GM21786 (cell line): ENCODE results near the gene ADAMTSL3.
A peak's percentile ranks its signal among the peaks of the same experiment; 100 is the strongest.
"Not testable (repeated sequence)": the region's sequence is repeated elsewhere in the genome, so short reads cannot be mapped to it uniquely, and the experiment has no call there.

Source experiments
- ATAC-seq: cut with Tn5 transposase; IDR thresholded peaks from one replicate; pipeline ENCODE4 v1.9.1; 2021; ENCODE audit not compliant: unreplicated experiment

ADAMTSL3 gene

DNA sequence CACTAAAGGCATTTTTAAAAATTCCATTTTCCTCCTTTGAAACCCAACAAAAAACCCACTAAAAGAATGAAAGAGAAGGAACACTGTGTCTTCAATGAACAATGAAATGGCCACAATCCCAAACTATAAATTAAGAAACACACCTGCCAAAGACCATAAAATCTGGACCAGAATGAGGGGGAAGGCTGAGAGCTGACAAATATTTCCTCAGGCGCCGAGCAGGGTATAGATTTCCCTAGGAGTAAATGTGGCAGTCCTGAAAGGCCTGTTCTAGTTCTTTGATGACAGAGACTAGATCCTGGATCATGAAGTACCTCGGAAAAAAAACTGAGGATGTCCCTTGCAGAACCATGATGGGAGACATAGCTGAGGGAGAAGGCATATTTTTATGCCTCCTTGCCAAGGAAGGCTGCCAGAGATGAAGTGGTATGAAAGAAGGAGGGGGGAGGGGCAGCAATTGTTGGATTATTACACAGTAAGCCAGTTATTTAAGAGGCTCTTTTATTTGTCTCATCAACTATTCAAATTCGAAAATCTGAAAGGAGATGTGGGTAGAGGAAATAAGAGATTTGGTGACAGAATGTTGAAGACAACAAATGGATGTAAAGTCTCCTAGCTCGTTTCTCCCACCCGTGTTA lies 306.4 kb downstream of the ADAMTSL3 start:
- no peak for ATAC-seq

DNA sequence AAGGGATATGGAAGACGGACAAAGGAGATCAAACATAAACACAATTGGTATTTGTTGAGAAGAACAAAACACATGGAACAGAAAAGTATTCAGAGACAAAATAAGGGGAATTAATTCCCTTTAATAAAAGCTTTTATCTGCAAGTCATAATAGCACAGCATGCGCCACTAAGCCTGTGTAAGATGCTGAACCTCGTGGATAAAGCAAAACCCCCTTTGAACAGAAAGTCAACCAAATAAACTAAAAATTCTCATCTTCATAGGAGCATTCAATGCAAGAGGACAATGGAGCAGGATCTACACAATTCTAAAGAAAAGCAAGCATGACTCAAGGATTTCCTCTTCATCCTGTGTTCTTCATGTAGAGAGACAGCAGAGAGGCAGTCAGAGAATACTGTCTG lies 307.4 kb downstream of the ADAMTSL3 start:
- no peak for ATAC-seq

DNA sequence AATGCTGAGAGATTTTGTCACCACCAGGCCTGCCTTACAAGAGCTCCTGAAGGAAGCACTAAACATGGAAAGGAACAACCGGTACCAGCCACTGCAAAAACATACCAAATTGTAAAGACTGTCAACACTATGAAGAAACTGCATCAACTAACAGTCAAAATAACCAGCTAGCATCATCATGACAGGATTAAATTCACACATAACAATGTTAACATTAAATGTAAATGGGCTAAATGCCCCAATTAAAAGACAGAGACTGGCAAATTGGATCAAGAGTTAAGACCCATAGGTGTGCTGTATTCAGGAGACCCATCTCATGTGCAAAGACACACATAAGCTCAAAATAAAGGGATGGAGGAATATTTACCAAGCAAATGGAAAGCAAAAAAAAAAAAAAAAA lies 311.0 kb downstream of the ADAMTSL3 start:
- not testable (repeated sequence) for ATAC-seq

- no peak for ATAC-seq
Measured at GRCh38 chr15:83970295-83970890, 316.5 kb downstream of the ADAMTSL3 start.

GRCh38 chr15:83971992-83972391 lies 318.1 kb downstream of the ADAMTSL3 start:
- ATAC-seq = no peak

GRCh38 chr15:83973816-83974215 lies 319.9 kb downstream of the ADAMTSL3 start:
- no peak for ATAC-seq

DNA sequence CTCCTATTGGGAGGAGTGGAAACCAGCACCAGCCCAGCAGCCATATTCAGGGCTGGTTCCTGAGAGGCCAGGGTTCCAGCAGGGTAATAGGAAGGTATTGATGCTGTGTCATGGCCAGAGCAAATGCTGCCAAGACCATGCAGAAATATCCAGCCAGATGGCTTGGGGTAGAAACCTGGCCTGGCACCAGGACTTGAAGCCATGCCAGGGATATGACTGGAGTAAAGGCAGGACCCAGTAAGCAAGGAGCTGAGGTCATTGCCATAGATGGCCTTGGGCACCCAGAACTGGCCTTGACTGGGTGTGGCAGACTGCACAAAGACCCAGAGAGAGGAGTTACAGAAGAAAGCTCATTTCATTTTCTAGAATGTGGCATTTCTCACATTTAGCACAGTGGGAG lies 324.1 kb downstream of the ADAMTSL3 start:
- ATAC-seq = no peak

DNA sequence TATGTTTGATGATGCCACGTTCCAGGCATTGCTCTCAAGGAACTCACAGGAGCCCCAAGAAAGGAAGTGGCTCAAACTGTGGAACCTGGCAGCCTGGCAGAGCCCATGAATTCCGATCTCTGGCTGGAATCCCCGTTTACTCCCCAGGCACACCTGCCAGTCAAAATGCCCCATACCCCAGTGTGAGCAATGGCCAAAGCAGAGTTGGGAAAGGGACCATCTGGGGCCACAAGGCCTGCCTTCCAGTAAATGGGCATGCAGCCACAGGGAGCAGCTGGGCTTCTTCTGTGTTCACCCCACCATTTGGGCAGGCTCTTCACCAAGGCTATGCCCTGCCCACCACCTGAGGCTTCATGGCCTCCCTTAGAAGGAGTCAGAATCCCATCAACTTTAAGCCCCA lies 324.7 kb downstream of the ADAMTSL3 start:
- ATAC-seq = no peak

- ATAC-seq = no peak
Measured at GRCh38 chr15:83980637-83981036, 326.7 kb downstream of the ADAMTSL3 start.

- ATAC-seq = no peak
Measured at GRCh38 chr15:83982748-83983147, 328.8 kb downstream of the ADAMTSL3 start.

DNA sequence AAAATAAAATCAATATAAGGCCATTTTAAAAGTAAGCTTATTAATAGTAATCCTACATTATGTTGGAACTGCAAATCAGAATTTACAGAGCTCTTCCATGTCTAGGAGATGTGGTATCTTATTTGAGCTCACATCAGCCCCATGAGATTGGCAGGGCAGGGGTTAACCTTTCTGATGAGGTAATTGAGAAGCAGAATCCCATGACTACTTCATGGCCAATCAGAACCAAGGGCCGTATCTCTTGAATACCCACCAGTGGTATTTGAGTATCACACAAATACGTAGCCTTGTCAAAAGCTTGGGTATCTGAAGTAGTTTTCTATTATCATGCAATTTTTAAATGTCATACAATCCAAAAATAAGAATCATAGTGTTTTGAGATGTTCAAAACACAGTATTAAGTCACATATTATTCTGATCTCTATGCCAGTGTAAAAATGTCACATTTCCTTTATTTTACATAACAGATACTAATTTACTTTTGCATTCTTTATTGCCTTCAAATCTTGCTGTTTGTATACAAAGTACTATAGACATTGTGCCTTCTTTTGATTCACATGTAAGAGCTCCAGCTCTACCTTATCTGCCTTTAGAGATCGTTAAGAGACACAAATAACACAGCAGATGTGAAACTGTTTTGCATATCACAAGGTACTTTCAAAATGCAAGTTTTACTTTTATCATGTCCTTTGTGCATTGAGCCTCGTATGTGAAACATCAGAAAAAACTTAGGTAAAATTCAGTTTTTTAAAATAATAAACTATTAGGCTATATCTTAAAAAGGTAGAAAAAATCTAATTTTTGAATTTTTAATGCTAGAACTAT lies 329.9 kb downstream of the ADAMTSL3 start:
- ATAC-seq = peak; percentile 75

DNA sequence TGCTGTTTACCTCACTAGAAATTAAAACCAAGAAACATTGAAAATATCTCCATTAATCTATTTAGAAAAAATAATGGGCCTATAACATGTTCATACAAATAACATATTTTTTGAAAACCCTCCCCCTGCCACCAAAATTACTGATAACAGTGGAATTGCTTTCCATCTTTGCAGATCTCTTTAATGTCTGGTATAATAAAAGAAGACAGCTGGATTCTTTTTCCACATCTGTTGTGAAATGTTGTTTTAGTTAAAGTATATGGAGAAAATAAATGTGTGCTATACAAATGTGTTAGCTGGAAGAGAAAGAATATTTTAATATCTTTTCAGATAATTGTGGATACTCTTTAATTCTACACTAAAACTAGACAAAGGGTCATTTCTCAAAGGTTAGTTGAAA lies 330.7 kb downstream of the ADAMTSL3 start:
- no peak for ATAC-seq

DNA sequence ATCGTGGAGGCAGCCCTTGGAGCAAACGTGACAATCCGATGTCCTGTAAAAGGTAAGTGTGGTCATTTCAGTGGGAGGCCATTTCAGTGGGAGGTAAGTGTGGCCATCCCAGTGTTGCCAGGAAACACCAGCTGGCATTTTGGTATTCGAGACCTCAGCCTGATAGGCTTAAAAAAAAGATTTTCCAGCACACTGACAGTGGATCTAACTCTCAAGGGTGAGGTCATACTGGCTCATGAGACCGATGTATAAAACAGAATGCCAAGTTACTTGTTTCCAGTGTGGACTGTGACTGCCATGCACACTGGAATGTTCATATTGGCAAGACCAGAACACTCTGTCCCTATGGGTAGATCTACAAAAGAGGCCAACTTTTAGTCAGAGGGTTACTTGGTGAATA lies 337.2 kb downstream of the ADAMTSL3 start:
- ATAC-seq = no peak

DNA sequence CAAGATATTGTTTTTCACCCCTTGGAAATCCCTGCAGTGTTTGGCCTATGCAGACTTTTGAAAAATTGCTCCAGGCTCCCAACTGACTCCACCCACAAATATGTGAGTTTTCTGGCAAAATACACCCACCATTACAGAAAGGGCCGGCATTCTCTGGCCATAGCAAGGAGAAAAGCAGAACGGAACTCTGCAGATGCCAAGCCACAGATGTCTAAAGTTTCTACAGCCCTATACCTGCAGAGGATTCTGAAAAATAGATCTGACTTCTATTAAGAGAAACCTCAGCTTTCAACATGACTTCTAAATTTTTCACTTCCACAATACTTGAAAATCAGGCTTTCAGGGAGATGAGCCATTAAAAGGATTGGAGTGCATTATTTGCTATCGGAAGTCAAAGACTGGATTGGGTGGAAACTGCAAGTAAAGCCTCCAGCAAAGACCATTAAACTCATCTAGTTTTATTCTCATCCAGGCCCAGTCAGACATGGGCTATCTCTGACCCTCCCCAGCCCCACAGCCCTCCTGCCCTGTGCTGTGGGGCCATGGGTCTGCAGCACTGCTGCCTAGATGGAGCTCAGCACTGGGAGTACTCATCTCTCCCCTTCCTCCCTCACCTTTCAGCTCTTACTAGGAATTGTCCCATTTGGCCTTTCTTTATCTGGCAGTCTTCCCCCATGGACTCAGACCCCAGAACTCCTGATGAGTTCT lies 338.6 kb downstream of the ADAMTSL3 start:
- ATAC-seq = peak; percentile 82

GRCh38 chr15:83993591-83993990 lies 339.7 kb downstream of the ADAMTSL3 start:
- ATAC-seq = no peak

- ATAC-seq = no peak
Measured at GRCh38 chr15:83998486-83998885, 344.6 kb downstream of the ADAMTSL3 start.

- no peak for ATAC-seq
Measured at GRCh38 chr15:83999396-84000135, 345.6 kb downstream of the ADAMTSL3 start.

- ATAC-seq = no peak
Measured at GRCh38 chr15:84001037-84001436, 347.1 kb downstream of the ADAMTSL3 start.

- ATAC-seq = no peak
Measured at GRCh38 chr15:84001655-84002054, 347.7 kb downstream of the ADAMTSL3 start.

DNA sequence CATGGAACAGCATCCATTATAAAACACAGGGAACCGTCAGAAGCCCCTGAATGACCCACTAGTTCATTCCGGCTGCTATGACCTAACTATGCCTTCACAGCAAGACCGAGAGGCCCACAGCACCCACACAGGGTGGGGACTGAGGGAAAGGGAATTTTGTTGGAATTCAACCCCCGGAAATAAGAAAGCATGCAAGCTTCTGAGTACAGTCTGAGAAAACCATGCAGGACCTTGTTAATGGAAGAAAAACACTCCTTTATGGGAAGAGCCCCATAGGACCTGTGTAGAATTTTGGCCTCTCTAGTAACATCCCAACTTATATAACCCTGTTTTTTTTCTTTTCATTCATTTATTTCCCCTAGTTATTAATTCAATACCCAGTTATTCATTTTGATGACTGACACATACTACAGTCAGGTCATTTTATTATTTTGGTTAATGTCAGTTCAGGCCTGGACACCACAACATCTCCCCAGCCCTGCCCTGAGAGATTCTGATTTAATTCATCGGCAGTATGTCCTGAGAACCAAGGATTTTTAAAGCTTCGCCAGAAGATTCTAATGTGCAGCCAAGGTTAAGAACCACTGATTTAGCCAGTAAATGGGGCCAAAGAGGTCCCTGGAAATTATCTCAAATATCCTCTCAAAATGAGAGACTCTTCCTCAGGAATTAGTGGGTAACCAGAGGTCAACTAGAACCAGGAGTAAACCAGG lies 350.0 kb downstream of the ADAMTSL3 start:
- ATAC-seq = no peak
